IPS-11a (cell line): ENCODE data around the gene PDK4.

Source experiments
- H3K4me3 ChIP-seq: one replicate; pipeline ENCODE4 v1.5.1; 2013; ENCODE audit warnings: low read depth, low read length, control low read depth

PDK4 gene

GRCh38 chr7:95535662-95536061 lies 60.7 kb downstream of the PDK4 start:
- H3K4me3 ChIP-seq = no peak overlapping the region

- H3K4me3 ChIP-seq = no peak overlapping the region
These were observed 61.5 kb downstream of the PDK4 start for GRCh38 chr7:95534796-95535195.
